Duodenal mucosa (tissue), 2 donors: ENCODE results near the gene TNN.

ENCODE experiments used
- H3K27ac ChIP-seq: one replicate; pipeline ENCODE4 v1.7.0; 2013; ENCODE audit warnings: low read depth, low read length
- H3K27me3 ChIP-seq, 2 donors: one replicate each; pipeline ENCODE4 v1.7.0; 2013; ENCODE audit warnings: low read length in 2 of 2, control low read depth in 1 of 2; ENCODE audit not compliant: insufficient read depth in 2 of 2, control insufficient read depth in 1 of 2
- H3K36me3 ChIP-seq, 2 donors: one replicate each; pipeline ENCODE4 v1.7.0; 2013; ENCODE audit warnings: low read length in 2 of 2, control low read depth in 1 of 2; ENCODE audit not compliant: insufficient read depth in 2 of 2, control insufficient read depth in 1 of 2
- H3K4me1 ChIP-seq, 2 donors: one replicate each; pipeline ENCODE4 v1.7.0; 2013; ENCODE audit warnings: low read length in 2 of 2, control low read depth in 1 of 2; ENCODE audit not compliant: insufficient read depth in 2 of 2, control insufficient read depth in 1 of 2
- H3K4me3 ChIP-seq, 2 donors: one replicate each; pipeline ENCODE4 v1.7.0; 2013; ENCODE audit warnings: low read length in 2 of 2, low read depth in 1 of 2
- H3K9ac ChIP-seq, 2 donors: one replicate each; pipeline ENCODE4 v1.7.0; 2013; ENCODE audit warnings: low read length in 2 of 2, low read depth in 1 of 2
- H3K9me3 ChIP-seq, 2 donors: one replicate each; pipeline ENCODE4 v1.7.0; 2013; ENCODE audit warnings: low read length in 2 of 2, control low read depth in 1 of 2; ENCODE audit not compliant: control insufficient read depth in 1 of 2

TNN gene

DNA sequence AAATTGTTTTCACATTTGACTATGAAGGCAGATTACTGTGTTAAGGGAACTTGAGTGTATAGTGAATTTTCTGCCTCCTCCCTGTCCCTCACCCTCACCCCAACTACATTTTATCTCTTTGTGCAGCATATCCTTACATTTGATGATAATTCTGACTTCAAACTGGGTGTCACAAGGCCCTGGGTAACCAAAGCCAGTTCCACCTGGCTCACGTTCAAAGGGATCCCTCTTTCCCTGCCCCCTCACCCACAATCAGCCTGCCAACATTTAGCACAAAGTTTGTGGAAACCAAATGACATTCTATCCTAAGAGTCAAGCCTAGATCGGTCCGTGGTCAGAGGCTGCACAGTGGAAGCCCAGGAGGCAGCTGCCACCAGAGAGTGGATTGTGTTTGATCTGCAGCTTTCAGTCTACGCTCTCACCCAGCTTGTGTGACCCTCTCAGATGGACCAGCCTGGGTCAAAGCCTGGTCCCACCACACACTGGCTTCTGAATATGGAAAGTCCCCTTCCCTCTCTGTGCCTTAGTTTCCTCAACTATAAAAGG, 114.6 kb downstream of the TNN start:
- Histone ChIP-seq H3K4me1 (peaks cover 4 to 6% of the 10 kb centered on the region in 2 donors), H3K36me3 (peaks cover 5 to 9% of the 10 kb centered on the region in 2 donors), H3K27ac (no peak overlapping the region), H3K9ac (no peak overlapping the region), H3K4me3 (no peak overlapping the region), H3K9me3 (no peaks in the 10 kb centered on the region), H3K27me3 (no peaks in the 10 kb centered on the region)

DNA sequence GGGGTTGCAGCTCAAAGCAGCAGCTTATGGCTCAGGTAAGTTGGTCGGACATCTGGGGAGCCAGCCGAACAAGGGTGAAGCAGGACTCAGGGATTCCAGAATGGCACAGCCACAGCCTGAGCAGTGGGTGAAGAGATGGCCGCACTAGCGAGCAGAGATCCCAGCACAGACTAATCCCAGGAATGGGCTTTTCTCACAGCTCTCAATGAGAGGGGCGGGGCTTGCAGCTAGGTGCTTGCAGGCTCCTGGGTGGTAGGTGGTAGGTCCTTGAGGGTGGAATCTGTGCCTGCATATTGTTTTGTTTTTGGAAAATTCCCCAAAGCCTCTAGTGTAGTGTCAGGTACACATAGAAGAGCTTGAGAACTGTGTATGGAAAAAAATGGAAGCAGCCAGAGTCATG, 116.0 kb downstream of the TNN start:
- no peak overlapping the region for H3K9ac ChIP-seq
- H3K4me1 ChIP-seq: peaks cover 5 to 7% of the 10 kb centered on the region in 2 donors
- no peaks in the 10 kb centered on the region for H3K9me3 ChIP-seq
- no peak overlapping the region for H3K27ac ChIP-seq
- peaks cover 4 to 5% of the 10 kb centered on the region in 2 donors for H3K36me3 ChIP-seq
- no peaks in the 10 kb centered on the region for H3K27me3 ChIP-seq
- H3K4me3 ChIP-seq: no peak overlapping the region

DNA sequence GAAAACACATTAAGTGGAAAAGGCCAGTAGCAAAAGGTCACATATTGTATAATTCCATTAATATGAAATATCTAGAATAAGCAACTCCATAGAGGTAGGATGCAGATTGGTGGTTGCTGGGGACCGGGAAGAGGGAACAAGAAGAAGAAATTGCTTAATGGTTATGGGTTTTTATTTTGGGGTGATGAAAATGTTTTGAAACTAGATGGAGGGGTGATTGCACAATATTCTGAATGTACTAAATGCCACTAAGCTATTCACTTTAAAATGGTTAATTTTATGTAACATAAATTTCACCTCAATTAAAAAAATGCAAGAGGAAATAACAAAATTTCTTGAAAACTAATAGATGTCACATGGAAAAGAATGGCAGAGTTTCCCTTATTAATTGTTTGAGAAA, 118.3 kb downstream of the TNN start:
- peaks cover 28 to 30% of the 10 kb centered on the region in 2 donors for H3K4me1 ChIP-seq
- no peak overlapping the region for H3K4me3 ChIP-seq
- no peak overlapping the region for H3K9ac ChIP-seq
- H3K36me3 ChIP-seq: peaks cover 4 to 5% of the 10 kb centered on the region in 2 donors
- H3K27me3 ChIP-seq: no peaks in the 10 kb centered on the region
- H3K27ac ChIP-seq: no peak overlapping the region
- H3K9me3 ChIP-seq: no peaks in the 10 kb centered on the region

DNA sequence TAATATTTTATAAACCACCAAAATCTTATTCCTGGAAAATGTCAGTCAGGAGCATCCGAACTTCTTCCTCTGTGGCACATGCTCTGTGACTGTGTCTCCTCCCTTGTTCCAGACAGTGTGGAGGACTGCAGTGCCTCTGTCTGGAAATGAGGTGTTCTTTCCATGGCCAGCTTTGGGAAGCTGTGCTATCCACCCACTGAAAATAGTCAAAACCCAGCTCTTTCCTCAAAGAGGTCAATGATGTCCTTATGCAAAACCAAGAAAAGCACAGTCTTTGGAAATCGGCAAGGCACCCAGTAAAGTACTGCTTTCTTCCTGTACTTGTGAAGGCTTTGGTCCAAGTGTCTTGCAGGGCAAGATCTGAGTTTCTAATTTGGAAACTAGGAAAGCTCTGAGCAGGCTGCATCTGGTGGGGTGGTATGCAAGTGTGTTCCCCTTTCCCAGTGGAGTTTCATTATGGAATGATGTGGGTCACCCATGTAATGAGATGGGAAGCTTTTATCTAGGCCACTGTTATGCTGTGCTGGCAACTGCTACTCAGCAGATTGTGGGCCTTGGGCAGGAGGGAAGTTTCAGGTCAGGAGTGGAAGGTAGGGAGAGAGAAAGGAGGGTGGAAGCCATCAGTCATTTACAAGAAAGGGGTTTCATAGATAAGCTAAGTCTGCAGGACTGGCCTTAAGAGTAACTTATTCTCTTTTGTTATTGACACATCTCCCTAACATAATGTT, 119.0 kb downstream of the TNN start:
- H3K27ac ChIP-seq: no peak overlapping the region

DNA sequence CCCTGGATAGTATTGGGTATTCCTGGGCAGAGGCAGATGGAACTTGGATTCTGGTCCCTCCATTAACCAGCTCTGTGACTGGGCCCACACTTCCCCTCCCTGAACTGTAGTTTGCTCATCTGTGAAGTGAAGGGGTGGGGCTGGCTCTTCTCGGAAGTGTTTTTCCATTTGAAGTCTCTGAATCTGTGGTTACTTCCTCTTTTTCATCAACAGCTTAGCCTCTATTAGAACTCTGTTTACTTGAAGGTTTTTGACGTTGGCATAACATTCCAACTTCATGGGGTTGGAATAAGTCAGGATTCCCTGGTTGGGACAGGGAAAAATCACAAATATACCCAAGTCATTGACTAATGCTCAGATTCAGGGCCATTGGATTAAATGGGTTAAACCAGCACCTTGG, 121.3 kb downstream of the TNN start:
- H3K27ac ChIP-seq: no peak overlapping the region
- H3K9me3 ChIP-seq: no peaks in the 10 kb centered on the region
- no peak overlapping the region for H3K4me3 ChIP-seq
- H3K9ac ChIP-seq: no peak overlapping the region
- peaks cover 44% of the 10 kb centered on the region in 2 donors for H3K4me1 ChIP-seq
- H3K27me3 ChIP-seq: no peaks in the 10 kb centered on the region
- H3K36me3 ChIP-seq: no peaks in the 10 kb centered on the region

More for the DNA sequence above, 119.0 kb downstream of the TNN start:
- no peak overlapping the region for H3K4me3 ChIP-seq
- peaks cover 35 to 37% of the 10 kb centered on the region in 2 donors for H3K4me1 ChIP-seq
- H3K36me3 ChIP-seq: peaks cover 4 to 5% of the 10 kb centered on the region in 2 donors
- H3K27me3 ChIP-seq: no peaks in the 10 kb centered on the region
- H3K9me3 ChIP-seq: no peaks in the 10 kb centered on the region
- no peak overlapping the region for H3K9ac ChIP-seq

DNA sequence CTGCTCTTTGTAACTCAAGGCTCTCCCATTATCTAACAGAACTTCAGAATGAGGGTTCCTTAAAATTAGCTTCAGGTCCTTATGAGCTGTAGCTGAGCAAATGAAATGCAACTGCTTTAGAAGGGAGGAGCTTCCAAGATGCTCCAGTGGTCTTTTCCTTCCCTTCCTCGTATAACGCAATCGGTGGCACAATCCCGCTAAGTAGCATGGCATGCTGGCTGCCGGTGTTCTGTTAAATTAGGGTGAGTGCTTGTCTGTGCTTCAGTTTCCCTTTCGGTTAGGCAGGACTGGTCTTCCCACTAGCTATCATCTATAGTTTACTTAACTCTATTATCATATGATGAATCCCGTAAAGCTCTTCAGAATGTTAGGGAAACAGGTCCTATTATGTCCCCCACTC, 124.0 kb downstream of the TNN start:
- H3K27me3 ChIP-seq: no peaks in the 10 kb centered on the region
- H3K4me3 ChIP-seq: peak overlapping the region; percentile 65 to 89
- H3K9ac ChIP-seq: peak overlapping the region; percentile 87 to 97
- H3K27ac ChIP-seq: peak overlapping the region; percentile 77
- H3K4me1 ChIP-seq: peaks cover 40% of the 10 kb centered on the region in 2 donors
- no peaks in the 10 kb centered on the region for H3K9me3 ChIP-seq
- no peaks in the 10 kb centered on the region for H3K36me3 ChIP-seq

DNA sequence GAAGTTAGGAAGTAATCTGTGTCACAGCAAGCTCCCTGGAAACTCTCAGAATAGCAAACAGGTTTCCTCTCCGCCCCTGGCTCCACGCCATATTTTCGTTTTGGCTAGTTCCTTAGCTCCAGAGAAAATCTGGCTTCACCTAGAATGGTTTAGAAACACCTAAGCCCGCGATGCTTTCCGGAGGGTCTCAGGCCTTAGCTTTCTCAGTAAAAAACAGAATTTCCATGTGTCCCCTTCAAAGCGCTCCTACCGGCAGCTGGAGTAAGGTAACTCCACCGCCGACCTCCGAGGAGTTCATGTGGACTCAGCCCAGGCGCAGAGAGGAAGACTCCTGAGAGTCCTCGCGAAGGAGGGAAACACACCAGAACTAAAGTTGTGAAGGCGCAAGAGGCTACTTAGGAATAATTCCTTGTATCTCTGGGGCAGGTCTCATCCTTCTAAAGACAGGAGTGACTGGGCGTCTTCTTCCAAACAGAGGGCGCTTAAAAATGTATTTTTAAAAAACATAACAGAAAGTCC, 124.5 kb downstream of the TNN start:
- peaks cover 39 to 40% of the 10 kb centered on the region in 2 donors for H3K4me1 ChIP-seq

DNA sequence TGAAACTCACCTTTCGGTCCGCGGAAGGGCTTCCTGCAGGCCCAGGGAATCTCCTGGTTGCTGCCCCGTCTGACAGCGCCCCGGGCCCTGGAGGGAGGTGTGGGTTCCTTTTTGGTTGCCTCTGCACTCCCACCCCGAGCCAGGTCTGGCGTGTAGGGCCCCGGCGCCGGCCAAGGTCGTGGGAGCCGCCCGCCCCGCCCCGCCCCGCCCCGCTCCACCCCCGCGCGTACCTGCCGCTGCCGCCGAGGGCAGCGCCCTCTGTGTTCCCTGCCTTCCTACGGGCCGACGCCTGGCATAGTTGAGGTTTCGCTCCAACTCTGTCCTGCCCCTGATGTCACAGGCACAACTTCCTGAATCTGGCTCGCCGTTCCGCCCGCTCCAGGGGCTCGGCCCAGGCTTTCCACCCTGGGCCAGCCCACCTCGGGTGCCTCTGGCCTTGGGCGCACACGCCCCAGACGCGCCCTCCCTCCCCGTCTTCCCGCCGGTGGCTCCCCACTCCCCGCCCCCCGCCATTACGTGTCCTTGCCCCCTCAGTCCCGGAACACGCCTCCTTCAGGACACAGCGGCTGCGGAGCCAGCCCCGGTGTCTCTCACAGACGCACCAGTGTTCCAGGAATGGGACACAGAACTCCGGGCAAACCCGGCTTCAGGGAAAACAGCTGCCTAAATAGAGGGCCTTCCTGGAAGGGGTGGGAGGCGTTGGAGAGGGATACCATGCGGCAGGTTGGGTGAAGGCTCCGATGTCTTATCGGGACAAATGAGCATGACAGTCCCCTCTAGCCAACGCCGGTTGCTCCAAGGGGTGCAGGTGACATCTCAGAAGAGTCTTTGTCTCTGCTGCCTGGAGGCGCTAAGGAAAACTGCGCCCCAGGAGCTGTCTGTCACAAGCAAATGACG, 125.2 kb downstream of the TNN start, which contains the start of gene KIAA0040:
KIAA0040 (minus strand) TSS at position 147 of the 897 bp plus-strand sequence. CDS start 31,763 bp downstream, outside the sequence.
- Histone ChIP-seq H3K4me3 (peak within 1 kb of the TSS; percentile 65 to 89), H3K4me1 (peaks cover 39 to 44% of the 10 kb centered on the region in 2 donors), H3K9ac (peak within 1 kb of the TSS; percentile 87 to 97), H3K27ac (peak within 1 kb of the TSS; percentile 79), H3K27me3 (no peaks in the 10 kb centered on the region), H3K9me3 (no peaks in the 10 kb centered on the region), H3K36me3 (no peaks in the 10 kb centered on the region)

More for the DNA sequence above, 124.5 kb downstream of the TNN start:
- no peaks in the 10 kb centered on the region for H3K27me3 ChIP-seq
- H3K9ac ChIP-seq: peak overlapping the region; percentile 87 to 97
- peak overlapping the region; percentile 65 to 89 for H3K4me3 ChIP-seq
- peak overlapping the region; percentile 77 for H3K27ac ChIP-seq
- no peaks in the 10 kb centered on the region for H3K36me3 ChIP-seq
- H3K9me3 ChIP-seq: no peaks in the 10 kb centered on the region

DNA sequence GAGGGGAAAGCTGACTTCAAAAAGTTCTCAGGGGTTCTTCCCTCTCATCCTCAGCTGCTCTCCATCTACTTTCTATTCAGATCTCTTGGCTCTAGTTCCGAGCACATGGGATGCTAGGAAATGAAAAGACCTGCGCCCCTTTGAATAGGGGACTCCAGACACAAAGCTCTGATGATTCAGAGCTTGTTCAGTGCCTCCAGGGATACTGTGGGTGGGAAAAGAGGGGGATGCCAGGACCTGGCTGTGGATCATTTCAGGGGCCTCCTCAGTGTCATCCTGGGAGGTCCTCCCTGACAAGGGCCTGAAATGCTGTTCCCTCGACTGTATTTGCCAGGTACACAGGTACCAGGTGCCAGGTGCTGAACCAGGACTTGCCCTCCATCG, 125.9 kb downstream of the TNN start:
- Histone ChIP-seq H3K27ac (peak overlapping the region; percentile 79), H3K4me3 (peak overlapping the region; percentile 65 to 69), H3K36me3 (no peaks in the 10 kb centered on the region), H3K27me3 (no peaks in the 10 kb centered on the region), H3K4me1 (peaks cover 38 to 44% of the 10 kb centered on the region in 2 donors), H3K9ac (peak overlapping the region; percentile 68 to 79), H3K9me3 (no peaks in the 10 kb centered on the region)
